Measurements from ENCODE around the gene TEX29. TPM values are rescaled to one million over a fixed set of nuclear protein-coding genes. Genes with fewer than 3 reads are reported as not detected.

Gene TEX29
- total RNA-seq, 3 donors from 2014 or later, result 0.64 TPM; not detected in 2

DNA sequence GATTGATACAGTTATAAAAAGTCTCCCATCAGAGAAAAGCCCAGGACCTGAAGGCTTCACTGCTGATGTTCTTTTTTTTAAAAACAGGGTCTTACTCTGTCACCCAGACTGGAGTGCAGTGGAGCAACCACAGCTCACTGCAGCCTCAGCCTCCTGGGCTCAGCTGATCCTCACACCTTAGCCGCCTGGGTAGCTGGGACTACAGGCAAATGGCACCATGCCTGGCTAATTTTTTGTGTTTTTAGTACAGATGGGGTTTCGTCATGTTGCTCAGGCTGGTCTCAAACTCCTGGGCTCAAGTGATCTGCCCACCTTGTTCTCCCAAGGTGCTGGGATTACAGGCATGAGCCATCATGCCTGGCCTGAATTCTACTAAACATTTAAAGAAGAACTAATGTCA is 33.1 kb downstream of the TEX29 start:
- no peak for TF ChIP-seq POLR2A (IDR thresholded peaks at IDR 0.05)
- no peak for TF ChIP-seq POLR2AphosphoS5 (IDR thresholded peaks at IDR 0.05)
- TF ChIP-seq, protein P1, sequence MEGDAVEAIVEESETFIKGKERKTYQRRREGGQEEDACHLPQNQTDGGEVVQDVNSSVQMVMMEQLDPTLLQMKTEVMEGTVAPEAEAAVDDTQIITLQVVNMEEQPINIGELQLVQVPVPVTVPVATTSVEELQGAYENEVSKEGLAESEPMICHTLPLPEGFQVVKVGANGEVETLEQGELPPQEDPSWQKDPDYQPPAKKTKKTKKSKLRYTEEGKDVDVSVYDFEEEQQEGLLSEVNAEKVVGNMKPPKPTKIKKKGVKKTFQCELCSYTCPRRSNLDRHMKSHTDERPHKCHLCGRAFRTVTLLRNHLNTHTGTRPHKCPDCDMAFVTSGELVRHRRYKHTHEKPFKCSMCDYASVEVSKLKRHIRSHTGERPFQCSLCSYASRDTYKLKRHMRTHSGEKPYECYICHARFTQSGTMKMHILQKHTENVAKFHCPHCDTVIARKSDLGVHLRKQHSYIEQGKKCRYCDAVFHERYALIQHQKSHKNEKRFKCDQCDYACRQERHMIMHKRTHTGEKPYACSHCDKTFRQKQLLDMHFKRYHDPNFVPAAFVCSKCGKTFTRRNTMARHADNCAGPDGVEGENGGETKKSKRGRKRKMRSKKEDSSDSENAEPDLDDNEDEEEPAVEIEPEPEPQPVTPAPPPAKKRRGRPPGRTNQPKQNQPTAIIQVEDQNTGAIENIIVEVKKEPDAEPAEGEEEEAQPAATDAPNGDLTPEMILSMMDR (IDR thresholded peaks at IDR 0.05), result no peak
- Histone ChIP-seq H3K36me3 (no peaks in the 10 kb centered on the region), H3K27ac (no peak overlapping the region), H3K9me3 (no peaks in the 10 kb centered on the region), H3K4me3 (no peak overlapping the region), H3K4me1 (no peaks in the 10 kb centered on the region), H3K27me3 (no peaks in the 10 kb centered on the region)
- intact Hi-C loops (cut with DNase I; ENCODE audit: low total_unique reads), result no loop called here
- DNase-seq (ENCODE audit: low spot score in 2 of 2), result no peak

DNA sequence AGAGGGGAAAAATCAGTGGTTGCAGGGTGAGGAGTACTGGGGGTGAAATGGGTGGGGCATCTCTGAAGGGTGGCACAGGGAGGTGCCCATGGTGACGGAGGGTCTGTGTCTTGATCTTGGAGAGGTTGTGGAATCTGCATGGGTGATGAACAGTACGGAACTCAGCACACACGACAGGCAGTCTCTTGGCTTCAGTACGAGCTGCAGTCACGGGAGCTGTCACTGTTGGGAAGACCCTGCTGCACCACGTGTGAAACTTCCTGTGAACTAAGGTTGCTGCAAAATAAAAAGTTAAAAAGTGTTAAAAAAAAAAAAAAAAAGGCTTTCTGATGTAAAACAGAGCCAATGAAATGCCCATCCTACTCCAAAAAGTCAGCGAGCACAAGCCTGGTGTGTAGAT is 34.3 kb downstream of the TEX29 start:
- no peak for DNase-seq (ENCODE audit: low spot score in 2 of 2)

DNA sequence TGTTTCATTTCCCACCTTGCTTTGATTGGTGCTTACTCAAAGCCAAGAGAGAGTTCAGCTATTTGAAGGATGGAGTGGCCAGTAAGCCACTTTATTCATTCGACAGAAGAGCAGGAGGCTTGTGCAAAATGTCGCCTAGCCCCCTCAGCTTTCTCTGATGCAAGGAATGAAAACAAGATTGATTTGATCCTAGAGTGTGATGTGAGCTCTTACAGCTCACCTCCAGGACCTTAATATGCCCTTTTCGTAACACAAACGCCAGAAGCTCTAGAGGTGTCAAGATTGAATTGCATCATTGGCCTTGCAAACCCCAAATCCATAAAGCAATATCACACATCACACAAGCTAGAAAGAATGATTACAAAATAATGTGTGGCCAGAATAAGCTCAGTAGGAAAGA is 36.4 kb downstream of the TEX29 start:
- TF ChIP-seq POLR2AphosphoS5 (IDR thresholded peaks at IDR 0.05), result no peak
- TF ChIP-seq POLR2A (IDR thresholded peaks at IDR 0.05), result no peak
- TF ChIP-seq, protein P1 (IDR thresholded peaks at IDR 0.05), result no peak
- intact Hi-C loops (cut with DNase I; ENCODE audit: low total_unique reads), result no loop called here
- Histone ChIP-seq H3K4me3 (no peak overlapping the region), H3K27ac (no peak overlapping the region), H3K9me3 (no peaks in the 10 kb centered on the region), H3K36me3 (no peaks in the 10 kb centered on the region), H3K4me1 (no peaks in the 10 kb centered on the region), H3K27me3 (peaks cover 0 to 13% of the 10 kb centered on the region in 2 donors)
- no peak for DNase-seq (ENCODE audit: low spot score in 2 of 2)

More for the DNA sequence above, 34.3 kb downstream of the TEX29 start:
- intact Hi-C loops (cut with DNase I; ENCODE audit: low total_unique reads), result no loop called here
- Histone ChIP-seq H3K27me3 (no peaks in the 10 kb centered on the region), H3K36me3 (no peaks in the 10 kb centered on the region), H3K4me3 (no peak overlapping the region), H3K9me3 (no peaks in the 10 kb centered on the region), H3K27ac (no peak overlapping the region), H3K4me1 (no peaks in the 10 kb centered on the region)
- TF ChIP-seq, protein P1 (IDR thresholded peaks at IDR 0.05), result no peak
- TF ChIP-seq POLR2AphosphoS5 (IDR thresholded peaks at IDR 0.05) (no peak), POLR2A (IDR thresholded peaks at IDR 0.05) (no peak)

DNA sequence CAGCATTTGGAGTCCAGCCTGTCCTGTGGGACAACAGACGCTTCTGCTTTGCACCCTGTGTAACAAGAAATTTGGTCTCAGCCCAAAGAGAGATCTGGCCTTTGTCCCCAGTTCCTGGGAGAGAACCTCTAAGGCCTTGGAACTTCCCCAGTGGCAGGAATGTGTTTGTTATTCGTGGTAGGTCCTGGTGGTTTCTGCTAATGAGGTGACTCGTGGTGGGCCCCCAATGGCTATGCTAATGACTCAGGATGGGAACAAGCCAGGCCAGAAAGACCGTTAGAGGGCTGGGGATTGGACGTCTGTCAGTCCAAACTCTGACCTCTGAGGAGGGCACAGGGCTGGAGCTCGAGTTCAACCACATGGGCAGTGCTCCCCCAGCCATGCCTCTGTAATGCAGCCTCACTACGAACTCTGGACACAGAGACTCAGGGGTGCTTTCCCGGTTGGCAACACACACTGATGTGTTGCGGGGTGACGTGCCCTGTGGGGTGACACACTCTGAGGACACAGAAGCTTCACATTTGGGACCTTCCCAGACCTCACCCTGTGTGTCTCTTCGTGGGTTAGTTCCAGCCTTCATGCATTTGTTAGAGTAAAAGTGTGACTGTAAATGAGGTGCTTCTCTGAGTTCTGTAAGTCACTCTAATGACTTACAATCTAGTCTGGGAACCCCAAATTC is 38.9 kb downstream of the TEX29 start:
- TF ChIP-seq POLR2AphosphoS5 (IDR thresholded peaks at IDR 0.05) (no peak), POLR2A (IDR thresholded peaks at IDR 0.05) (no peak)
- TF ChIP-seq, protein P1 (IDR thresholded peaks at IDR 0.05), result no peak
- no peak overlapping the region for H3K4me3 ChIP-seq
- no peak overlapping the region for H3K27ac ChIP-seq
- H3K27me3 ChIP-seq, result peaks cover 0 to 32% of the 10 kb centered on the region in 2 donors
- H3K36me3 ChIP-seq, result no peaks in the 10 kb centered on the region
- H3K4me1 ChIP-seq, result no peaks in the 10 kb centered on the region
- no peaks in the 10 kb centered on the region for H3K9me3 ChIP-seq
- DNase-seq (ENCODE audit: low spot score in 2 of 2), result no peak
- intact Hi-C loops (cut with DNase I; ENCODE audit: low total_unique reads), result no loop called here

DNA sequence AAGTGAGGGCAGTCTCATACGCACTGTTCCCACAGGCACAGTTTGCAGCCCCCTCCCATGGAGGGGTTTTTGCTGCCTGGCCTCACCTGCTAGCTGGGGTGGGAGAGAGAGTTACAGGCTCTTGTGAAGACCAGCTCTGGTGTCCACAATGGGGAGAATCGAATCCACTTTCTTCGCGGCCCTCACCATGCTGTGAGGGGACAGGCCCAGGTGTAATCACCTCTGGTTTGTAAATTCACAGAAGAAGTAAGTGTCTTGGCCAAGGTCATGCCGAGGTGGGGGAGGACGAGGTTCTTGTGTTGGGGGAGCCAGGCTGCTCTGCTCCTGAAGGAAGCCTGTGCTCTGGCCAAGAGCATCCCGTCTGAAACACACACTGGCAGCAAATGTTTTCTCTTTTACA is 39.5 kb downstream of the TEX29 start:
- intact Hi-C loops (cut with DNase I; ENCODE audit: low total_unique reads), result no loop called here
- no peak for DNase-seq (ENCODE audit: low spot score in 2 of 2)
- H3K4me1 ChIP-seq, result no peaks in the 10 kb centered on the region
- no peaks in the 10 kb centered on the region for H3K36me3 ChIP-seq
- H3K4me3 ChIP-seq, result no peak overlapping the region
- H3K9me3 ChIP-seq, result no peaks in the 10 kb centered on the region
- no peak overlapping the region for H3K27ac ChIP-seq
- H3K27me3 ChIP-seq, result peaks cover 0 to 32% of the 10 kb centered on the region in 2 donors
- no peak for TF ChIP-seq POLR2A (IDR thresholded peaks at IDR 0.05)
- TF ChIP-seq, protein P1 (IDR thresholded peaks at IDR 0.05), result no peak
- TF ChIP-seq POLR2AphosphoS5 (IDR thresholded peaks at IDR 0.05), result no peak
